ENCODE data around the gene CERS4. TPM values are rescaled to one million over a fixed set of nuclear protein-coding genes. Genes with fewer than 3 reads are reported as not detected.

Gene CERS4, protein sequence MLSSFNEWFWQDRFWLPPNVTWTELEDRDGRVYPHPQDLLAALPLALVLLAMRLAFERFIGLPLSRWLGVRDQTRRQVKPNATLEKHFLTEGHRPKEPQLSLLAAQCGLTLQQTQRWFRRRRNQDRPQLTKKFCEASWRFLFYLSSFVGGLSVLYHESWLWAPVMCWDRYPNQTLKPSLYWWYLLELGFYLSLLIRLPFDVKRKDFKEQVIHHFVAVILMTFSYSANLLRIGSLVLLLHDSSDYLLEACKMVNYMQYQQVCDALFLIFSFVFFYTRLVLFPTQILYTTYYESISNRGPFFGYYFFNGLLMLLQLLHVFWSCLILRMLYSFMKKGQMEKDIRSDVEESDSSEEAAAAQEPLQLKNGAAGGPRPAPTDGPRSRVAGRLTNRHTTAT
- 21.4 and 37.0 TPM in 2 replicates for total RNA-seq

DNA sequence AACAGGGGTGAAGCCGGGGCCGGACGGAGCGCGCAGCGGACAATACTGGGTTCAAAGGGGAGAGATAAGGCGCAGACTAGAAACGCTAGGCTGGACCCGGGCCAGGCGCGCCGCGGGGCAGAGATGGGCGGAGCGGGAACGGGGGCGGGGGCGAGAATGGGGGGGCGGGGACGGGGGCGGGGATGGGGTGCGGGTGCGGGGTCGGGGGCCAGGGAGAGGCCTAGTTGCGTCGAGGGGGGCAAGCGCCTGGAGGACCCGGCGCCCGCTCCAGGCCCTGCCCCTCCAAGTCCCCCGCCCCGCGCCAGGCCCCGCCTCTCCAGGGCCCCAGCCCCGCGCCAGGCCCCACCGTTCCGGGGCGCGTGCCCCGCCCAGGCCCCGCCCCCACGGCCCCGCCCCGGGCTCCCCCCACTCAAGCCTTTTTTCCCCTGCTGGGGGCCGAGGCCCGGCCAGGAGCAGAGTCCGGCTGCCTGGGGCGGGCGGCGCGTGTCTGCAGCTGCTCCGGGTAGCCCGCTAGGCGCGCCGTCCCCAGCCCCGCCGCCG, at the start of gene CERS4:
Gene CERS4, plus strand, starts transcription at position 449 of the 540 bp plus-strand sequence. CDS start 41,707 bp downstream, outside the sequence.

DNA sequence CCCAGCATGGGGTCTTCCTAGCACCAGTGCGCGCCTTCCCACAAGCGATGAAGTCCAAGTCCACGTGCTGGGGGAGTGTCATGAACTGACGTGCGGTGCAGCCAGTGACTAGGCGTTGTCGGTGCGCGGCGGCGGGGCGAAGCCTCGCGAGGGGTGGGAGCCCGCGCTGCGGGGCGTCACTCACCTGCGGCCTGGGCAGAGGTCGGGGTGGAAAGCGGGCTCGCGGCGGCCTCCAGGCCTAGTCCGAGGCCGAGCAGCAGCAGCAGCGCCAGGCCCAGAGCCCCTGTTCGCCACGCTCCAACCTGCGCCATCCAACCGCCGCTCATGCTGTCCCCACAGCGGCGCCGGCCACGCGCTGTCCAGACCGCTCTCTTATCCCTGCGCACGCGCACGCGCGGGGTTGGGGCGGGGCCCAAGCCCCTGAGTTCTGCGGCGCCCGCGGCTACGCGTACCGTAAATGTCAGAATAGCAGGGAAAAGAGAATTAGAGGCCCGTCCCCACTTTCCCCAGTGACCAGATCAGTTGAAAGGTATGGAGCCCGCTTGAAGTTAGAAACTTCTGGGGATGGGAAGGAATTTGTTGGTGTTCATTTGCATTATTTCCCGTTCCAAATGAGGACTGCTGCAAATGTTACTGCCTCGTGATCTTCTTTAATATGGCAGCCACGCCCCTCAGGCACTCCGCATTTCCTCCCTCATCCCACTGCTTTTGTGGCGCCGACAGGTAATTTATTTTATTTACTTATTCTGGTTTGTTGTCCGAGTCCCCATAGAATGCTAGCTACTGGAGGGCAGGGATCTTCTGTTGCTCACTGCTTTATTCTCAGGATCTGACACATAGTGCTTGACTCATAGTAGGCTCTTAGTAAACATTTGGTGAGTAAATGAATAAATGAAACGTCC, 99.0 kb downstream of the CERS4 start, which contains the start of gene CD320:
Gene CD320, minus strand, starts transcription at position 394 of the 902 bp plus-strand sequence. Its CDS starts 68 bp downstream, at position 326.

Other genes with a start within 250 kb of the CERS4 start
- gene ELAVL1, start 203.7 kb upstream of the CERS4 start, total RNA-seq = 23.1 and 23.2 TPM in 2 replicates
- gene CCL25, start 156.6 kb upstream of the CERS4 start, total RNA-seq = not detected in 2 replicates
- gene FBN3, start 59.8 kb upstream of the CERS4 start, total RNA-seq = not detected in 2 replicates
- 57.7 and 58.6 TPM in 2 replicates for gene CD320, start 99.0 kb downstream of the CERS4 start, total RNA-seq
- gene NDUFA7, start 112.0 kb downstream of the CERS4 start, total RNA-seq = 23.7 and 32.2 TPM in 2 replicates
- 759 and 791 TPM in 2 replicates for gene RPS28, start 112.1 kb downstream of the CERS4 start, total RNA-seq
- 0.12 and 0.68 TPM in 2 replicates for gene KANK3, start 133.9 kb downstream of the CERS4 start, total RNA-seq
- gene ANGPTL4, start 154.8 kb downstream of the CERS4 start, total RNA-seq = 8.4 and 34.0 TPM in 2 replicates
- gene RAB11B, start 181.0 kb downstream of the CERS4 start, total RNA-seq = 23.7 and 25.4 TPM in 2 replicates
- gene MARCHF2, start 203.9 kb downstream of the CERS4 start, total RNA-seq = 37.5 and 60.3 TPM in 2 replicates
- gene HNRNPM, start 235.6 kb downstream of the CERS4 start, total RNA-seq = 53.7 and 56.8 TPM in 2 replicates